ENCODE results near the gene CDK10.

DNA sequence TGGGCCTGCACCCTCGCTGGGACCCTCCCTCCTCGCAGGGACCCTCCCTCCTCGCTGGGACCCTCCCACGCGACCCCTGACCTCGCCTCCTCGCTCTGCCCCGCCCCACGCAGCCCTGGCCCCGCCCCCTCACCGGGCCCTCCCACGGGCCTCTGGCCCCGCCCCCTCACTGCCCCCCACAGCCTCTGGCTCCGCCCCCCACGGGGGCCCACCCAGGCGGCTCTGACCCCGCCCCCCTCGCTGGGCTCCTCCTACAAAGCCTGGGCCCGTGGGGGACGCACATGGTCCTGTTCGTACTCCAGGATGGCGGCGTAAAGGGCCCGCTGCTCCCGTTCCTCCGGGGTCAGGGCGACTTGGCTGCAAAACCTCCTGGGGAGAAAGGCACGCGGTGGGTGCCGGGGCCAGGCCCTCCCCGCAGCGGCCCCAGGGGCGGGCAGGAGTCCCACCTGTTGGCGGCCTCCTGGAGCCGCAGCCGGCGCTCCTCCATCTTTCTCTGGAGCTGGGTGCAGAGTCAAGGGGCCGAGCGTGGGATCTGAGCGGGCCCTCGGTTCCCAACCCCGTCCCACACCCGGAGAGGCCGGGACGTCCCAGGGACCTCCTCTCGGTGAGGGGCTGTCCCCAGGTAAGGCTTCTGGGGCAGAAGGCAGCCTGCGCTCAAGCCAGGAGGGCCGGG, 25.2 kb downstream of the CDK10 start:
- TF ChIP-seq POLR2AphosphoS5 (IDR thresholded peaks at IDR 0.05; ENCODE audit: low read depth) (no peak), GABPA (IDR thresholded peaks at IDR 0.05; ENCODE audit: low read depth) (no peak), SPI1 (IDR thresholded peaks at IDR 0.05; ENCODE audit: borderline replicate concordance, low read depth) (no peak)
- TF ChIP-seq, protein P1, sequence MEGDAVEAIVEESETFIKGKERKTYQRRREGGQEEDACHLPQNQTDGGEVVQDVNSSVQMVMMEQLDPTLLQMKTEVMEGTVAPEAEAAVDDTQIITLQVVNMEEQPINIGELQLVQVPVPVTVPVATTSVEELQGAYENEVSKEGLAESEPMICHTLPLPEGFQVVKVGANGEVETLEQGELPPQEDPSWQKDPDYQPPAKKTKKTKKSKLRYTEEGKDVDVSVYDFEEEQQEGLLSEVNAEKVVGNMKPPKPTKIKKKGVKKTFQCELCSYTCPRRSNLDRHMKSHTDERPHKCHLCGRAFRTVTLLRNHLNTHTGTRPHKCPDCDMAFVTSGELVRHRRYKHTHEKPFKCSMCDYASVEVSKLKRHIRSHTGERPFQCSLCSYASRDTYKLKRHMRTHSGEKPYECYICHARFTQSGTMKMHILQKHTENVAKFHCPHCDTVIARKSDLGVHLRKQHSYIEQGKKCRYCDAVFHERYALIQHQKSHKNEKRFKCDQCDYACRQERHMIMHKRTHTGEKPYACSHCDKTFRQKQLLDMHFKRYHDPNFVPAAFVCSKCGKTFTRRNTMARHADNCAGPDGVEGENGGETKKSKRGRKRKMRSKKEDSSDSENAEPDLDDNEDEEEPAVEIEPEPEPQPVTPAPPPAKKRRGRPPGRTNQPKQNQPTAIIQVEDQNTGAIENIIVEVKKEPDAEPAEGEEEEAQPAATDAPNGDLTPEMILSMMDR (IDR thresholded peaks at IDR 0.05; ENCODE audit: insufficient read depth, low read length), result no peak
- TF ChIP-seq, protein P2, sequence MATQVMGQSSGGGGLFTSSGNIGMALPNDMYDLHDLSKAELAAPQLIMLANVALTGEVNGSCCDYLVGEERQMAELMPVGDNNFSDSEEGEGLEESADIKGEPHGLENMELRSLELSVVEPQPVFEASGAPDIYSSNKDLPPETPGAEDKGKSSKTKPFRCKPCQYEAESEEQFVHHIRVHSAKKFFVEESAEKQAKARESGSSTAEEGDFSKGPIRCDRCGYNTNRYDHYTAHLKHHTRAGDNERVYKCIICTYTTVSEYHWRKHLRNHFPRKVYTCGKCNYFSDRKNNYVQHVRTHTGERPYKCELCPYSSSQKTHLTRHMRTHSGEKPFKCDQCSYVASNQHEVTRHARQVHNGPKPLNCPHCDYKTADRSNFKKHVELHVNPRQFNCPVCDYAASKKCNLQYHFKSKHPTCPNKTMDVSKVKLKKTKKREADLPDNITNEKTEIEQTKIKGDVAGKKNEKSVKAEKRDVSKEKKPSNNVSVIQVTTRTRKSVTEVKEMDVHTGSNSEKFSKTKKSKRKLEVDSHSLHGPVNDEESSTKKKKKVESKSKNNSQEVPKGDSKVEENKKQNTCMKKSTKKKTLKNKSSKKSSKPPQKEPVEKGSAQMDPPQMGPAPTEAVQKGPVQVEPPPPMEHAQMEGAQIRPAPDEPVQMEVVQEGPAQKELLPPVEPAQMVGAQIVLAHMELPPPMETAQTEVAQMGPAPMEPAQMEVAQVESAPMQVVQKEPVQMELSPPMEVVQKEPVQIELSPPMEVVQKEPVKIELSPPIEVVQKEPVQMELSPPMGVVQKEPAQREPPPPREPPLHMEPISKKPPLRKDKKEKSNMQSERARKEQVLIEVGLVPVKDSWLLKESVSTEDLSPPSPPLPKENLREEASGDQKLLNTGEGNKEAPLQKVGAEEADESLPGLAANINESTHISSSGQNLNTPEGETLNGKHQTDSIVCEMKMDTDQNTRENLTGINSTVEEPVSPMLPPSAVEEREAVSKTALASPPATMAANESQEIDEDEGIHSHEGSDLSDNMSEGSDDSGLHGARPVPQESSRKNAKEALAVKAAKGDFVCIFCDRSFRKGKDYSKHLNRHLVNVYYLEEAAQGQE (IDR thresholded peaks at IDR 0.05; ENCODE audit: insufficient replicate concordance, low read depth), result no peak
